IPS-20b (cell line): Measurements from ENCODE around the gene PARD3.

ENCODE experiments used
- H3K27ac ChIP-seq: one replicate; pipeline ENCODE4 v1.5.1; 2013; ENCODE audit warnings: low read length
- H3K27me3 ChIP-seq: 2 replicates; pipeline ENCODE4 v1.6.1; 2013; ENCODE audit warnings: mild to moderate bottlenecking, low read length, inconsistent platforms; ENCODE audit not compliant: insufficient read depth
- H3K36me3 ChIP-seq: 2 replicates; pipeline ENCODE4 v1.6.1; 2013; ENCODE audit warnings: low read depth, mild to moderate bottlenecking, inconsistent platforms, low read length, moderate library complexity; ENCODE audit not compliant: insufficient read depth
- H3K4me1 ChIP-seq: 2 replicates; pipeline ENCODE4 v1.6.1; 2013; ENCODE audit warnings: mild to moderate bottlenecking, control low read depth, inconsistent platforms, low read length, moderate library complexity; ENCODE audit not compliant: insufficient read depth
- H3K4me3 ChIP-seq: 2 replicates; pipeline ENCODE4 v1.5.1; 2013; ENCODE audit warnings: mild to moderate bottlenecking, low read length, inconsistent platforms
- H3K9ac ChIP-seq: 2 replicates; pipeline ENCODE4 v1.6.1; 2013; ENCODE audit warnings: low read depth, mild to moderate bottlenecking, inconsistent platforms, low read length, moderate library complexity
- H3K9me3 ChIP-seq: 2 replicates; pipeline ENCODE4 v1.6.1; 2013; ENCODE audit warnings: mild to moderate bottlenecking, low read depth, low read length, inconsistent platforms; ENCODE audit not compliant: insufficient read depth

The PARD3 gene

DNA sequence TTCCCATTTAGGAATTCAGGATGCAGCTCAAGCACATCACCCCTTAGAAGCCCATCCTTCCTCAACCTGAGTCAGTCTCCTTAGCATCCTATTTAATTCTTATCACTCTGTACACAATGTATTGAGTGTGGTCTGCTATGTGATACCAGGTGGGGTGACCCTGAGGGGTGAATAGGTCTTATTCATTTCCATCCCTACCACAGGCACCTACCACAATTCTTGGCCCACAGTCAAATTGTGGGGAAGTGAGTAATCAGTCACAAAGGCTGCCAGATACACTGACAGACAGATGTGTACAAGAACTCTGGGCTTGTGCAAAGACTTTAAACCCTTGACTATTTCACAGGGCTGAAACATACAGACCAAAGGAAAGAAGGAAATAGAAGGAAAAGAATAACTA, 560.5 kb downstream of the PARD3 start:
- no peaks in the 10 kb centered on the region for H3K27me3 ChIP-seq

DNA sequence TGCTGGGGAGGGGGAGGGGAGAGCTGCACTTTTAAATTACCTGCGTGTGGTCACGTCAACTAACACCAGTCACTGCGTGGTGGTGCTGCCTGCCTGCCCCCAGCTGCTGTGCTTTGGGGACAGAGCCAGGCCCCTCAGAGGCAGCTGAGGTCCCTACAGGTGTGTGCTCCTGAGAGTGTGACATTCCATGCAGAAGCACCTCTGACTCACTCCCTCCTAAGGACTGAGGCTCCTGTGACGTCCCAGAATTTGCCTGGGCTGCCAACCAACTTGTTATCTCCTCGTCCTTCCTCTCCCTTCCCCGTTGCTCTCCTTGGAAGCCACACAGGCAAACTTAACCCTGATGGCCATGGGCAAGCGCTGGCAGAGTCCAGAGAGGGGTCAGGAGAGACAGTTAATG, 563.0 kb downstream of the PARD3 start:
- Histone ChIP-seq H3K36me3 (no peaks in the 10 kb centered on the region), H3K9me3 (no peaks in the 10 kb centered on the region), H3K4me3 (no peak overlapping the region), H3K27ac (no peak overlapping the region), H3K27me3 (no peaks in the 10 kb centered on the region), H3K9ac (0 out of 2 replicates have a peak overlapping the region, but pooled peaks have one; percentile 7), H3K4me1 (peaks cover 13% of the 10 kb centered on the region; the same call in 1 of the 2 replicates)

More for the DNA sequence above, 560.5 kb downstream of the PARD3 start:
- H3K9ac ChIP-seq, result no peak overlapping the region
- H3K4me1 ChIP-seq, result peaks cover 13% of the 10 kb centered on the region; the same call in 1 of the 2 replicates
- H3K9me3 ChIP-seq, result no peaks in the 10 kb centered on the region
- no peaks in the 10 kb centered on the region for H3K36me3 ChIP-seq
- no peak overlapping the region for H3K4me3 ChIP-seq
- H3K27ac ChIP-seq, result no peak overlapping the region

DNA sequence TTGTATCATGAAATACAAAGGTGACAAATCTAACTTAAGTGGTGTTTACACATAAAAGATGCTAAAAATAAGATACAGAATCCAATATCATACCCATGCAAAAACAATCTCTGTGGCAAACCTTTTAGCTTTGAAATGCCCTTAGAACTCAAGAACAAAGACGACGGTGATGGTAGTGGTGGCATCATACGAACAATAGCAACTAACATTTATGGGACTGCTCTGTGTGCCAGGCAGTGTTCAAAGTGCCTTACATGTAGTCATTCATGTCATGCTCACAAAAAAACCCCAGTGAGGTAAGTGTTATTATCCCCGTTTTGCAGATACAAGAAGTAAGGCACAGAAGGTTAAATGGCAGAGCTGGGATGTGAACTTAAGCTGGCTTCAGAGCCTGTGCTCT, 563.9 kb downstream of the PARD3 start:
- no peaks in the 10 kb centered on the region for H3K36me3 ChIP-seq
- H3K9ac ChIP-seq, result no peak overlapping the region
- H3K27me3 ChIP-seq, result no peaks in the 10 kb centered on the region
- H3K9me3 ChIP-seq, result no peaks in the 10 kb centered on the region
- H3K4me1 ChIP-seq, result peaks cover 13% of the 10 kb centered on the region; the same call in 1 of the 2 replicates
- H3K4me3 ChIP-seq, result no peak overlapping the region
- H3K27ac ChIP-seq, result no peak overlapping the region

DNA sequence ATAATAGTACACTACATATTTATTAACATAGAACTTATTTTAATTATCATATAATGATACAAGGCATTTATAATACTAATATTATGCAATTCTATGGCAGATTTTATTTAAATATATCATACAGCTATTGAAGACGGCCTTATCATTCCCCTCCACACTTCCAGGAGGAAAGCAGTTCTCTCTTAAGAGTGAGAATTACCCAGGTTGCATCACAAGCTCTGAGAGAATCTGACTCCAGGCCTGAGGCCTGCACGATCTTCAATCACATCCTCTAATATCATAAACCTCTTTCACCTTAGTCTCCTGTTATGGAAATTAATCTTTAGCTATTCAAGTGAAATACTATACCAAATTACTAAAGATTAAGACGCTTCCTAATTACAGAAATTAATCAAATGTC, 564.4 kb downstream of the PARD3 start:
- Histone ChIP-seq H3K9me3 (no peaks in the 10 kb centered on the region), H3K36me3 (no peaks in the 10 kb centered on the region), H3K4me3 (no peak overlapping the region), H3K27me3 (no peaks in the 10 kb centered on the region), H3K27ac (no peak overlapping the region), H3K4me1 (peaks cover 13% of the 10 kb centered on the region; the same call in 1 of the 2 replicates), H3K9ac (no peak overlapping the region)

DNA sequence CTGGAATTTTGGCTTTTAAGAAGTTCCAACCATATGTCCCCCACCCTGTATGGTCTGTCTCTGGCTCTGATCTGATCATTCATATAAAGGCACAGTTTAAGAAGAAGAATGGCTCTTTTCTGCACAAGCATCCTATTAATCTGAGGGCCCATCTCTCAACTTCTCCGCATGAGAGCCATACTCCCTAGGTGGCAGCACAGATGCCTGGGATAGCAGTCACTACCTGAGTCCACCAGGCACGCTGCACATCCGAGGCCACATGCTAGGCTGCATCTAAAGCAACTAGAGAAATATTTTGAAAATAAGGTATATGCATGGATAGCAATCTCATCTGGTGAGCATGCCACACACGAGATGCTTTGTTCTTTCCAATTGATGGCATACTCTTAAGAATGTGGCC, 565.5 kb downstream of the PARD3 start:
- Histone ChIP-seq H3K4me1 (0 out of 2 replicates have a peak, but pooled peaks cover 4% of the 10 kb centered on the region), H3K27me3 (no peaks in the 10 kb centered on the region), H3K9me3 (no peaks in the 10 kb centered on the region), H3K4me3 (no peak overlapping the region), H3K9ac (no peak overlapping the region), H3K27ac (no peak overlapping the region), H3K36me3 (no peaks in the 10 kb centered on the region)

DNA sequence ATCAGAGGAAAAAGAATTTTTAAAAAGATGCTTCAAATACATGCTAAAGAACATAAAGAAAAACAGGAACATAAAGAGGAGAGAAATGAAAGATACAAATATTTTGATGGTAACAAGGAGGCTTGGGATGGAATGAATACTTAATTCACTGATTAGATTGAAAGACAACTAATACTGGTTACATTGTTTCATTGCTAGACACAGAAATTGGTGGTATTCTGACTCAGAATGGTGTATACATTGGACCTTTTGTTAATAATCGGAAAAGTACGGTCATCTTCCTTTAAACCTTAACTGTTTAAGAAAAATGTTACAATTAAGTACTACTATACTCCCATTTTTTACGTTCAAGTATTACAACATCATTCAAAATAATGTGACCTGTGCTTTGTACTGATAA, 567.5 kb downstream of the PARD3 start:
- no peak overlapping the region for H3K4me3 ChIP-seq
- H3K9me3 ChIP-seq, result no peaks in the 10 kb centered on the region
- H3K36me3 ChIP-seq, result no peaks in the 10 kb centered on the region
- 0 out of 2 replicates have a peak, but pooled peaks cover 4% of the 10 kb centered on the region for H3K4me1 ChIP-seq
- H3K27me3 ChIP-seq, result no peaks in the 10 kb centered on the region
- no peak overlapping the region for H3K9ac ChIP-seq
- H3K27ac ChIP-seq, result no peak overlapping the region

DNA sequence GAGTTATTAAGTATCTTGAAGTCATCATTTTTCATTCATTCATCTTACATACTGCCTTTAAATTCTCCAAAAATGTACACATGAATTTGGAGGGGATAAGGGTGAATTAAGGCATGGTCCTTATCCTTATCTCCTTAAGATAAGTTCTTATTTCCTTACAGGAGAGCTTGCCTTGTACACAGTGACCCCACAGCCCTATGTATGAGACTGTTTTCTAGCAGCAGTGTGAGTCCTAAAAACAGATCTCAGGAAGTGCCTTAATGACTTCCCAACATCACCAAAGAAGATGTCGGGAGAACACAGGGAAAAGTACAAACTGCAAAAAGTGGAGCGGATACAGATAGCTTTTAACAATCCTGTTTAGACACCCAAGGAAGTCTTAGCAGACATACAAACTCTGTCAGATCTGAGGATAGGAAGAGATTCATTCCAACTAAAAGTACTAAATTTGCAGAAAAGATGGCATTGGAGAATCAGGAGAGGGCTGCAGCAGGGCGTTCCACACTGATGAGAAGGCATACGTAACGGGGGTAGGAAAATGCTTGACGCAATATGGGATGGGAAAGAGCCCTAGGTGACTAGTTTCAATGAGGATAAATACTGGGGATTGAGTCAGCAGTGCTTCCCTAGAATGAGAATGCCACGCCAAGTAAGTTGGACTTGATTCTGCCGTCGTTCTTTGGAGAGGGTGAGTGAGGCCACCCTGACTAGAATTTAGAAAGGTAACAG, 570.2 kb downstream of the PARD3 start:
- Histone ChIP-seq H3K36me3 (no peaks in the 10 kb centered on the region), H3K9me3 (no peaks in the 10 kb centered on the region), H3K27ac (no peak overlapping the region), H3K4me1 (no peaks in the 10 kb centered on the region), H3K27me3 (no peaks in the 10 kb centered on the region), H3K9ac (no peak overlapping the region), H3K4me3 (no peak overlapping the region)

DNA sequence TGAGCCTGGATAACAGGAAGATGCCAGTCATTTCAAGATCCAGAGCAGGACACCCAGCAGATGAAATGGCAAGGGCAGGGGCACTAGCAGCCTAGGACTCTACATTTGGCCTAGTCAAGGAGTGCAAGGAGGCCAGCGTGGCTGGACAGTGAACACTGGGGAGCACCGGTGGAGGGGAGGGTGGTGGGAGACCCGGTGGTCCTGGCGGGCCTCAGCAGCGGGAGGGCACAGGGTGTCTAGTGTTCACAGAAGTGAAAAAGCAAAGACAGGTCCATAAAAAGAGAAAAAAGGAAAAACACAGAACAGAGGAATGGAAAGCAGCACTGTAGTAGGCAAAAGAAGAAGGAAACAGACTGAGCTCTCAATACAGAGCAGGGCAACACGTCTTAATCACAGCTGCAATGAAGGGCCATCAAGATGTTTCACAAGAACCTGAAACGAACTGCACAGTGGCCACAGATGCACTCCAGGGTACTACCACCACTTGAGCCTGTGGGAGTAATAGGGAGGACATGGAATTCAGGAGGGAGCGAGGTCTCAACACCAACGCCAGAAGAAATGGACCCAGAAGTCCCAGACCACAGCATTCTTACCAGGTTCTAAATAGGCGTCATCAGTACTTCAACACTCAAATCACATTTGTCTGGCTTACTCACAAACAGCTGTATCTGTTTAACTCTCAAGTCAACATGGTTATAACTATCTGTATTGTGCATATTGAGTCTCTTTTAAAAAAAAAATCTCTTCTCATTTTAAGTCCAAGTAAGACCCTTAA, 573.7 kb downstream of the PARD3 start:
- Histone ChIP-seq H3K27ac (no peak overlapping the region), H3K4me3 (no peak overlapping the region), H3K36me3 (no peaks in the 10 kb centered on the region), H3K27me3 (no peaks in the 10 kb centered on the region), H3K4me1 (peaks cover 14% of the 10 kb centered on the region), H3K9me3 (no peaks in the 10 kb centered on the region), H3K9ac (no peak overlapping the region)

DNA sequence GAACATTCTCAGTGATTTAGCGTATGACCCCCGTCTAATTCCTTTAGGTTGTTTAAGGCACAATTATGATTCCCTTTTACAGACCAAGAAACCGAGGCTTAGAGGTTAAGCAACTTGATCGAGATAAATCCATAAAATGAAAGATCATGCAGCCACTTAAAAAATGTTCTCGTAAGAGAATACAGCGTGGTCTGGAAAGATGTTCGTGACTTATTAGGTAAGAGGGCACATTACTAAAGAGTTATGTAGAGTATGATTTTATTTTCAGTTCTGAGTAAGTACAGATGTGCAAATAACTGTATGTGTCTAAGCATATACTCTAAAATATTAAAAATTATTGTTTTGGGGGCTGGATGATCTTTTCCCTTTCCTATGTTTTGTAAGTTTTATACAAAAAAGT, 575.1 kb downstream of the PARD3 start:
- no peaks in the 10 kb centered on the region for H3K36me3 ChIP-seq
- H3K9ac ChIP-seq, result no peak overlapping the region
- no peak overlapping the region for H3K27ac ChIP-seq
- H3K27me3 ChIP-seq, result no peaks in the 10 kb centered on the region
- peaks cover 22% of the 10 kb centered on the region for H3K4me1 ChIP-seq
- no peak overlapping the region for H3K4me3 ChIP-seq
- no peaks in the 10 kb centered on the region for H3K9me3 ChIP-seq

DNA sequence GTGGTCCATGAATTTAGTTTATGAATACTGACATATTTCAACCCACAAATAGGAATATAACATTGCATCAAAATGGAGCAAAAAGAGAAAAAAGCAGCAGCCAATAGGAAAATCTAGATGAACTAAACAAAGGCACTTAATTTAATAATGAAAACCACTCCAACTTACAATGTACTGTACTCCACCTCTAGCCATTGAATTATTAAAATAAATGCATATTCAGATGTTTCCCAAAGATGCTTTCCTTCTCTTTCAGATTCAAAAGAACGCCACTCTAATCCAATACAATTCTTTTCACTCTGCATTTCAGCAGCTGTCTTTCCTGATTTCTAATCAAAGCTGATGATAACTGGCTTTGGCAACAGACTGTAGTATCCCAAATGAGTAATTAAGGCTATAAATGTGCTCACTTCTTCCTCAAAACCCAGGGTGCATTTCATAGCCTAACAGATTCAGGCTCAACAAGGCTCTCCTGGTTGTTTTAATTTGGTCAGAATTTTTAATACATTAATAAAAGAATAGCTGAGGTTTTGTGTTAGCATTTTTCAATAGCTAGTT, 577.1 kb downstream of the PARD3 start:
- no peak overlapping the region for H3K4me3 ChIP-seq

DNA sequence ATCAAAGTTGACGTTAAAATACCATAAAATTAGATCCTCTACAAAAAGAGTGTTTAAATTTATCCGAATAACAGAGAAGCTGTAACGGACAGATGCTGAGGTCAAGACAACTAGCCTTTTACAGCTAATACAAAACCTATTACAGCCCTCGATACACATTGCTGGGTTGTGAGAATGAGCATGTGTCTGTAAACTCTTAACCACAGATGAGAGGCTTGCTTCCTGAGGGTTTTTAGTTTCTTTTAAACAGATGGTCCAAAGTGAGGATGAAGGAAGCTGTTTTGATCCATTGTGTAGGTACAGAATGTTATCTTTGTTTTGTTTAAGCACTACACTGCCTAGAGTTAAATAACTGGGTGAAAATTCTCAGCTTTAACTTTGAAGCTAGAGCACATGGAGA, 578.2 kb downstream of the PARD3 start:
- Histone ChIP-seq H3K9me3 (no peaks in the 10 kb centered on the region), H3K27me3 (no peaks in the 10 kb centered on the region), H3K4me1 (peaks cover 23% of the 10 kb centered on the region), H3K36me3 (no peaks in the 10 kb centered on the region), H3K4me3 (no peak overlapping the region), H3K27ac (no peak overlapping the region), H3K9ac (no peak overlapping the region)

More for the DNA sequence above, 577.1 kb downstream of the PARD3 start:
- Histone ChIP-seq H3K4me1 (peaks cover 23% of the 10 kb centered on the region), H3K27me3 (no peaks in the 10 kb centered on the region), H3K36me3 (no peaks in the 10 kb centered on the region), H3K9ac (no peak overlapping the region), H3K9me3 (no peaks in the 10 kb centered on the region), H3K27ac (no peak overlapping the region)
